A172 (cell line): ENCODE results near the gene DPH7. TPM values are rescaled to one million over a fixed set of nuclear protein-coding genes. Genes with fewer than 3 reads are reported as not detected.
"Not testable (repeated sequence)": the region's sequence is repeated elsewhere in the genome, so short reads cannot be mapped to it uniquely, and the experiment has no call there.

ENCODE experiments used
- DNase-seq: peaks from one replicate; pipeline ENCODE4 v3.0.0-alpha.2; 2015; ENCODE audit warnings: low spot score
- total RNA-seq: library from RNA; depleted of rRNA; stranded (reverse); fragments of >200 nt; shearing (Covaris generic); gene quantifications from 2 replicates; pipeline ENCODE4 v1.2.3, GENCODE V29; 2014; rRNA removed

The DPH7 gene
- total RNA-seq, 1 experiment from 2014 or later, result 56.0 TPM

GRCh38 chr9:137518661-137519459 lies 59.9 kb downstream of the DPH7 start:
- DNase-seq, result peak; percentile 94

GRCh38 chr9:137516144-137516917 lies 62.4 kb downstream of the DPH7 start:
- DNase-seq, result no peak

- no peak for DNase-seq
These were observed 63.4 kb downstream of the DPH7 start for GRCh38 chr9:137515338-137515724.

- no peak for DNase-seq
These were observed 63.9 kb downstream of the DPH7 start for GRCh38 chr9:137514691-137515337.

DNA sequence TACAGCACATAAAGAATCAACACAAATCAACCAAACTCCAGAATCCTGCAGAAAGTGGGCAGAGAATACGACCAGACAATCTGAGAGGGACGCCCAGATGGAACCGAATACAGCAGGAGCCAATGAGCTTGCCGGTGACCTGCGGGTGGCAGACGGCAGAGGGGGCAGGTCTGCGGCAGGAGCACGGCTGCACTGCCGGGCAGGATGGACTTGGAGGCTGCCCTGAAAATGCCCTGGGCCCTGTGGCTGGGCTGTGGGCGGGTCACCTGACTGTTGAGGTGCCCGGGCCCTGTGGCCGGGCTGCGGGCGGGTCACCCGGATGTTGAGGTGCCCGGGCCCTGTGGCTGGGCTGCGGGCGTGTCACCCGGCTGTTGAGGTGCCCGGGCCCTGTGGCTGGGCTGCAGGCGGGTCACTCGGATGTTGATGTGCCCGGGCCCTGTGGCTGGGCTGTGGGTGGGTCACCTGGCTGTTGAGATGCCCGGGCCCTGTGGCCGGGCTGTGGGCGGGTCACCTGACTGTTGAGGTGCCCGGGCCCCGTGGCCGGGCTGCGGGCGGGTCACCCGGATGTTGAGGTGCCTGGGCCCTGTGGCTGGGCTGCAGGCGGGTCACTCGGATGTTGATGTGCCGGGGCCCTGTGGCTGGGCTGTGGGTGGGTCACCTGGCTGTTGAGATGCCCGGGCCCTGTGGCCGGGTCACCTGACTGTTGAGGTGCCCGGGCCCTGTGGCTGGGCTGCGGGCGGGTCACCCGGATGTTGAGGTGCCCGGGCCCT lies 64.7 kb downstream of the DPH7 start:
- DNase-seq, result peak; percentile 41

DNA sequence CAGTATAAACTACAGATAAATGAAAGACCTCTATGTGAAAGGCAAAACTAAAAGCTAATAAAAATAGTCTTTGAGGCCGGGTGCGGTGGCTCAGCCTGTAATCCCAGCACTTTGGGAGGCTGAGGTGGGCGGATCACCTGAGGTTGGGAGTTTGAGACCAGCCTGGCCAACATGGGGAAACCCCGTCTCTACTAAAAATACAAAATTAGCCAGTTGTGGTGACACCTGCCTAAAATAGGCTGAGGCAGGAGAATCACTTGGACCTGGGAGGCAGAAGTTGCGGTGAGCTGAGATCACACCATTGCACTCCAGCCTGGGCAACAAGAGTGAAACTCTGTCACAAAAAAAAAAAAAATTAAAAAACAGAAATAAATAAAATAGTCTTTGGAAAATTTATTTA lies 65.6 kb downstream of the DPH7 start:
- DNase-seq, result not testable (repeated sequence)

GRCh38 chr9:137511758-137512463 lies 66.8 kb downstream of the DPH7 start:
- no peak for DNase-seq

GRCh38 chr9:137511126-137511525 lies 67.6 kb downstream of the DPH7 start:
- DNase-seq, result not testable (repeated sequence)

- DNase-seq, result no peak
These were observed 69.5 kb downstream of the DPH7 start for GRCh38 chr9:137509198-137509597.

GRCh38 chr9:137506702-137507171 lies 72.0 kb downstream of the DPH7 start:
- peak; percentile 64 for DNase-seq

- DNase-seq, result no peak
These were observed 72.5 kb downstream of the DPH7 start for GRCh38 chr9:137506274-137506673.

GRCh38 chr9:137505421-137506140 lies 73.1 kb downstream of the DPH7 start:
- DNase-seq, result no peak

Other genes with a start within 250 kb of the DPH7 start
- gene EXD3, start 155.8 kb downstream of the DPH7 start, total RNA-seq, result 3.4 and 9.9 TPM in 2 replicates
- gene NOXA1, start 155.5 kb downstream of the DPH7 start, total RNA-seq, result 1.7 and 3.3 TPM in 2 replicates
- gene ENTPD8, start 137.6 kb downstream of the DPH7 start, total RNA-seq, result 0.83 and 0.98 TPM in 2 replicates
- gene NSMF, start 119.6 kb downstream of the DPH7 start, total RNA-seq, result 45.1 and 46.4 TPM in 2 replicates
- 0.14 and 0.36 TPM in 2 replicates for gene PNPLA7, start 28.5 kb downstream of the DPH7 start, total RNA-seq
- 86.1 and 103 TPM in 2 replicates for gene MRPL41, start 27.0 kb downstream of the DPH7 start, total RNA-seq
- 66.5 and 68.8 TPM in 2 replicates for gene ZMYND19, start 11.6 kb upstream of the DPH7 start, total RNA-seq
- gene ARRDC1, start 26.8 kb upstream of the DPH7 start, total RNA-seq, result 57.3 and 64.3 TPM in 2 replicates
- 45.3 and 54.7 TPM in 2 replicates for gene EHMT1, start 40.1 kb upstream of the DPH7 start, total RNA-seq